OCI-LY7 (cell line): Measurements from ENCODE around the gene ENTPD6. TPM values are rescaled to one million over a fixed set of nuclear protein-coding genes. Genes with fewer than 3 reads are reported as not detected.

Experiments used
- BruUV-seq: library from RNA; stranded (reverse); fragments of 400-500 nt; replicated peaks from 2 replicates; lab custom pipeline; 2021; lab: Mats Ljungman, UMichigan
- CTCF ChIA-PET: fragments of 300-600 bp; sonication (Branson Sonifier 250); formaldehyde crosslinking; loops from one replicate; lab custom pipeline; 2022; ENCODE audit warnings: antibody characterized with exemption; ENCODE audit not compliant: unreplicated experiment; lab: Charles Lee
- POLR2A ChIA-PET: fragments of 300-600 bp; sonication (Branson Sonifier 250); formaldehyde crosslinking; loops from one replicate; lab custom pipeline; 2022; ENCODE audit warnings: antibody characterized with exemption; lab: Charles Lee
- DNase-seq: peaks from one replicate; pipeline ENCODE4 v3.0.0-alpha.2; 2015; ENCODE audit warnings: low spot score
- H2AFZ ChIP-seq: fragments of 200-600 bp; sonication (generic), shearing (Covaris generic); 2 replicates; pipeline ENCODE4 v1.6.1; 2014; ENCODE audit warnings: mild to moderate bottlenecking, antibody characterized with exemption, low read length, moderate library complexity
- H3K27ac ChIP-seq: fragments of 200-600 bp; sonication (generic); 2 replicates; pipeline ENCODE4 v1.5.1; 2014; ENCODE audit warnings: mixed run types, low read depth, mild to moderate bottlenecking, moderate library complexity, low read length, inconsistent platforms; ENCODE audit not compliant: poor library complexity, severe bottlenecking
- H3K36me3 ChIP-seq: fragments of 200-600 bp; sonication (generic); 2 replicates; pipeline ENCODE4 v1.6.1; 2014; ENCODE audit warnings: mild to moderate bottlenecking, antibody characterized with exemption, low read length, moderate library complexity, mixed read lengths; ENCODE audit not compliant: insufficient read depth
- H3K4me1 ChIP-seq: fragments of 200-600 bp; sonication (generic); 2 replicates; pipeline ENCODE4 v1.5.1; 2014; ENCODE audit warnings: mild to moderate bottlenecking, low read length; ENCODE audit not compliant: insufficient read depth, poor library complexity, severe bottlenecking
- H3K4me2 ChIP-seq: fragments of 200-600 bp; sonication (generic); 2 replicates; pipeline ENCODE4 v1.6.1; 2014; ENCODE audit warnings: mild to moderate bottlenecking, low read length
- H3K4me3 ChIP-seq: fragments of 200-600 bp; sonication (generic); 2 replicates; pipeline ENCODE4 v1.5.1; 2014; ENCODE audit warnings: mild to moderate bottlenecking, low read depth, low read length; ENCODE audit not compliant: poor library complexity, severe bottlenecking
- H3K79me2 ChIP-seq: fragments of 200-600 bp; sonication (generic); 2 replicates; pipeline ENCODE4 v1.6.1; 2016; ENCODE audit warnings: low read depth, mild to moderate bottlenecking, low read length, moderate library complexity, mixed read lengths; ENCODE audit not compliant: insufficient read depth
- H3K9me2 ChIP-seq: fragments of 200-600 bp; sonication (generic); 2 replicates; pipeline ENCODE4 v1.6.1; 2016; ENCODE audit warnings: mild to moderate bottlenecking, low read length, mixed read lengths; ENCODE audit not compliant: insufficient read depth
- H3K9me3 ChIP-seq: fragments of 200-600 bp; sonication (generic); 2 replicates; pipeline ENCODE4 v1.6.1; 2014; ENCODE audit warnings: mild to moderate bottlenecking, mixed run types, low read length, mixed read lengths
- H4K20me1 ChIP-seq: fragments of 200-600 bp; sonication (generic); 2 replicates; pipeline ENCODE4 v1.6.1; 2014; ENCODE audit warnings: mild to moderate bottlenecking, antibody characterized with exemption, low read length, moderate library complexity, mixed read lengths; ENCODE audit not compliant: insufficient read depth
- EZH2phosphoT487 ChIP-seq: fragments of 200-600 bp; sonication (generic); IDR thresholded peaks from 2 replicates; pipeline ENCODE4 v1.6.1; 2018; ENCODE audit warnings: low read depth, borderline replicate concordance, mild to moderate bottlenecking, mixed run types, antibody characterized with exemption, low read length, moderate library complexity, mixed read lengths
- intact Hi-C: fragments of 100-400 bp; cut with micrococcal nuclease; formaldehyde crosslinking; loops from one replicate; pipeline ENCODE4 v1.10.0; 2022; ENCODE audit not compliant: unreplicated experiment
- total RNA-seq, 2 experiments: library from RNA; depleted of rRNA in 1 of 2; stranded (reverse); fragments of >200 nt in 1 of 2; shearing (Covaris generic) in 1 of 2; gene quantifications; 2 replicates each; pipeline ENCODE4 v1.2.3, GENCODE V29; 2014 to 2022
- TF ChIP-seq, protein P1 (sequence below): fragments of 200-600 bp; sonication (generic); conservative IDR thresholded peaks from 2 replicates; pipeline ENCODE4 v1.5.1; 2014; ENCODE audit warnings: mild to moderate bottlenecking, antibody characterized with exemption, low read length, moderate library complexity, mixed read lengths

ENTPD6 gene
- total RNA-seq, 2 experiments from 2014 or later, result 4.2 TPM; not detected in 1

DNA sequence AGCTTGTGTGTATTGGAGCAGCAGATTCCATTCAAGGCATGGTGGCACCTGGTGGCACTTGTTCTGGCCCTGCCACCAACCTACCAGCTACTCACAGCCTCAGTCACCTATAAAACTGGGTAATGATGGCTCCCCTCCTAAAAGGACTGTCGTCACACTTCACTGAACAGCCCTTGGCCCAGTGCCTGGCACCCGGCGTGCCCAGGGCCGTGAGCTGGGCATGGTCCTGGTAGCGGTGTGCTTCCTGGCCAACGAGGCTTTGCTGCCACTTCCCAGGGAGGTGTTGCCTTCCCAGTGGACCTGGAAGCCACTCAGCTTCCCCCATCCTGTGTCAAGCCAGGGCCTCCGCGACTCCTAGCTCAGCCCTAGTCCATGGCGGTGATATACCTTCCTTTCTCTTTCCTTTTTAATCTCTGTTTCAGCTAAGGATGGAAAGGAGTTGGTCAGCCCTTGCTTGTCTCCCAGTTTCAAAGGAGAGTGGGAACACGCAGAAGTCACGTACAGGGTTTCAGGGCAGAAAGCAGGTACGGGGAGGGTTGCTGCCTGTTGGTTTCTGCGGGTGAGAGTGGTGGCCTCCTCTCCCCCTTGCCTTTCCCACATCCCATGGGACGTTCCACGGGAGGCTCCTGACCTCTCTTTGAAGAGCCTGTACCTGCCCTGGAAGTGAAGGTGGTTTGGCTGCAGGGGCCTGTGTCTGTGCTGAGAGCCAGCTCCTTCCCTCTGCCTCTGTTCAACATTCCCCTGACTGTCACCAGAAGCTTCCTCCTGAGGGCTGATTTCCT is 25.5 kb downstream of the ENTPD6 start:
- POLR2A ChIA-PET, result no interaction called here
- intact Hi-C loops, result no loop called here

DNA sequence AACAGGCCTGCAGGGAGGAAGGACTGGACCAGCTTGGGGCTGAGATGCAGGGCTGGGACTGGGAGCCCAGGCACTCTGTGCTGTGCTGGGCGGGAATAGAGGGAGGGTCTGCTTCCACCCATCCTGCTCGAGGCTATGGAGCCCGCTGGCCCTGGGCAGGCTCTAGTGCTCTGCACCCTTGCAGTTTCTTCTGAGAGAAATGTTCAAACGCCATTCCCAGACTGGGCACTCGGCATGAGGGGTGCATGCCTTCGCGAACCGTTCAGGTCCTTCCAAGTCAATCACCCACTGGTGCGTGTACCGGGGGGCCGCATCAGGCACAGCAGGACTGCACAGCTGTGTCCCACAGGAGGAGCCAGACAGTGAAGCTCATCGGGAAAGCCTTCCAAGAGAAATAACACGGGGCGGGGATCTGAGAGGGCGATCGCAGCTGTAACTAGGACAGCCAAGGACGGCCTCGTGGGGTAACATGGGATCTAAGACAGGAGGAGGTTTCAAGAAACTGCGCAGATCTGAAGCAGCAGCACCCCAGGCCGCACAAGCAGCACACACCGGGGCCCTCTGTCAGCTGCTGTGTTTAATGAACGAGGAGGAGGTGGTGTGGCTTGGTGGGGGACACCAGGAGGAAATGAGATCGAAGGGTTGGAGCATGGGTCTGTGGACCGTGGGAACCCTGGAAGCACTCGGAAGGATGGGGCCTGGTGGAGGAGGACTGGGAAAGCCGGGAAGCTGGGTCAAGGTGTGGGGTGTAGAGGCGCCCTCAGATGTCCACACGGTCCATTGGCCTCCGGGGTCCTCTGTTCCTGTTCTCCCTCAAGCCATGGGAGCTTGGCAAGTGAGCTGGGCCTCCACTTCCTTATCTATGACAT is 26.3 kb downstream of the ENTPD6 start:
- Histone ChIP-seq H4K20me1 (no peaks in the 10 kb centered on the region), H3K79me2 (no peaks in the 10 kb centered on the region), H3K27ac (no peak overlapping the region), H3K4me1 (no peaks in the 10 kb centered on the region), H3K4me3 (no peak overlapping the region), H3K9me2 (no peaks in the 10 kb centered on the region), H3K4me2 (no peak overlapping the region), H3K36me3 (no peaks in the 10 kb centered on the region), H3K9me3 (no peaks in the 10 kb centered on the region), H2AFZ (no peak overlapping the region)
- no peak for DNase-seq
- CTCF ChIA-PET, result no interaction called here
- intact Hi-C loops, result no loop called here
- POLR2A ChIA-PET, result no interaction called here
- BruUV-seq, result no TSS peak
- TF ChIP-seq, protein P1, sequence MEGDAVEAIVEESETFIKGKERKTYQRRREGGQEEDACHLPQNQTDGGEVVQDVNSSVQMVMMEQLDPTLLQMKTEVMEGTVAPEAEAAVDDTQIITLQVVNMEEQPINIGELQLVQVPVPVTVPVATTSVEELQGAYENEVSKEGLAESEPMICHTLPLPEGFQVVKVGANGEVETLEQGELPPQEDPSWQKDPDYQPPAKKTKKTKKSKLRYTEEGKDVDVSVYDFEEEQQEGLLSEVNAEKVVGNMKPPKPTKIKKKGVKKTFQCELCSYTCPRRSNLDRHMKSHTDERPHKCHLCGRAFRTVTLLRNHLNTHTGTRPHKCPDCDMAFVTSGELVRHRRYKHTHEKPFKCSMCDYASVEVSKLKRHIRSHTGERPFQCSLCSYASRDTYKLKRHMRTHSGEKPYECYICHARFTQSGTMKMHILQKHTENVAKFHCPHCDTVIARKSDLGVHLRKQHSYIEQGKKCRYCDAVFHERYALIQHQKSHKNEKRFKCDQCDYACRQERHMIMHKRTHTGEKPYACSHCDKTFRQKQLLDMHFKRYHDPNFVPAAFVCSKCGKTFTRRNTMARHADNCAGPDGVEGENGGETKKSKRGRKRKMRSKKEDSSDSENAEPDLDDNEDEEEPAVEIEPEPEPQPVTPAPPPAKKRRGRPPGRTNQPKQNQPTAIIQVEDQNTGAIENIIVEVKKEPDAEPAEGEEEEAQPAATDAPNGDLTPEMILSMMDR, result no peak
- TF ChIP-seq EZH2phosphoT487, result no peak

More for the DNA sequence above, 25.5 kb downstream of the ENTPD6 start:
- no peak for DNase-seq
- CTCF ChIA-PET, result no interaction called here
- Histone ChIP-seq H3K4me3 (no peak overlapping the region), H3K4me2 (no peak overlapping the region), H3K4me1 (no peaks in the 10 kb centered on the region), H2AFZ (no peak overlapping the region), H3K36me3 (no peaks in the 10 kb centered on the region), H3K9me3 (no peaks in the 10 kb centered on the region), H4K20me1 (no peaks in the 10 kb centered on the region), H3K27ac (no peak overlapping the region), H3K9me2 (no peaks in the 10 kb centered on the region), H3K79me2 (no peaks in the 10 kb centered on the region)
- no peak for TF ChIP-seq EZH2phosphoT487
- TF ChIP-seq, protein P1, result no peak
- no TSS peak for BruUV-seq
